NCI-H187 (cell line): ENCODE results near the gene A1BG.
A peak's percentile ranks its signal among the peaks of the same experiment; 100 is the strongest.
"Not testable (repeated sequence)": the region's sequence is repeated elsewhere in the genome, so short reads cannot be mapped to it uniquely, and the experiment has no call there.

Source experiments
- DNase-seq, 2 experiments: peaks; one replicate each; lab custom pipeline; 2025; lab: John Stamatoyannopoulos, UW

A1BG gene

GRCh38 chr19:58357481-58358145, 4.3 kb upstream of the A1BG start:
- DNase-seq: no peak

- no peak for DNase-seq
Measured at GRCh38 chr19:58356766-58357480, 3.6 kb upstream of the A1BG start.

GRCh38 chr19:58355908-58356765, 2.8 kb upstream of the A1BG start:
- no peak for DNase-seq

- DNase-seq: no peak
Measured at GRCh38 chr19:58355215-58355796, 2.0 kb upstream of the A1BG start.

GRCh38 chr19:58354478-58355030, 1.3 kb upstream of the A1BG start:
- no peak for DNase-seq

- no peak for DNase-seq
Measured at GRCh38 chr19:58353717-58354477, 605 bp upstream of the A1BG start.

GRCh38 chr19:58351990-58352755, 1.1 kb downstream of the A1BG start:
- DNase-seq: no peak

GRCh38 chr19:58351558-58351878, 1.8 kb downstream of the A1BG start:
- no peak for DNase-seq

GRCh38 chr19:58350871-58351557, 2.3 kb downstream of the A1BG start:
- no peak for DNase-seq

DNA sequence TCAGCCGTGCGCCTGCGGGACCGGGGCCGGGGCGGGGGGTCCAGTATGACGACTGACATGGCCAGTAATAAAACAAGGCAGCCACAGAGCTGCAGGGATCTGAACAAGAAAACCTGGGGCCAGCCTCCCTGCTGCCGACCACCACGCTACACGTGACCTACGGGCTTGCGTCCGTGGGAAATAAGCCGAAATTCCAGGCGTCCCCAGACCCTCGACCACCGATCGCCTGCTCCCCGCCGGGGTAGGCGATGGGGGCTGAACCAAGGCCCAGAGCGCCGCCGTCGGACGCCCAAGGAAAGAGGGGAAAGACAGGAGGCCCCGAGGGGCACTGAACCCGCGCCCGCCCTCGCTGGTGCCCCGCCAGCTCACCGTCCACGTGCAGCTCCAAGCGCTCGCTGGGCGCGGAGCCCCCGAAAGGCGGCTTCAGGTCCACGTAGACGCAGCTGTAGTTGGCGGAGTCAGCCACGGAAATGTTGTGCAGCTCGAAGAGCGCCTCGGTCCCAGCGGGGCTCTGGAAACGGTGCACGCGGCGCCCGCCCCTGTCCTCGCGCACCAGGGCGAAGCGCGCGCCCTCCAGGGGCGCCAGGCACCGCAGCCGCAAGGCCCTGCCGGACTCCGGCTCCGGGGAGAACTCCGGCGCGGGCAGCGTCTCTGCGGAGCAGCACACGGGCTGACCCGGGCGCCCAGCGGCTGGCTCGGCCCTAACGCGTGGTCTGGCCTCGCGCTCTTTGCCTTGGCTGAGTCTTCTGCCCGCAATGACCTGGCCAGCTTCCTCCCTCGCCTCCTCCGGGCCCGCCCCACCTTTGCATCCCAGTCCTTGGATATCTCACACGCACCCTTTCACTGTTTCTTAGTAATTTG, 3.1 kb downstream of the A1BG start:
- no peak for DNase-seq

- DNase-seq: no peak
Measured at GRCh38 chr19:58349590-58349989, 3.7 kb downstream of the A1BG start.

DNA sequence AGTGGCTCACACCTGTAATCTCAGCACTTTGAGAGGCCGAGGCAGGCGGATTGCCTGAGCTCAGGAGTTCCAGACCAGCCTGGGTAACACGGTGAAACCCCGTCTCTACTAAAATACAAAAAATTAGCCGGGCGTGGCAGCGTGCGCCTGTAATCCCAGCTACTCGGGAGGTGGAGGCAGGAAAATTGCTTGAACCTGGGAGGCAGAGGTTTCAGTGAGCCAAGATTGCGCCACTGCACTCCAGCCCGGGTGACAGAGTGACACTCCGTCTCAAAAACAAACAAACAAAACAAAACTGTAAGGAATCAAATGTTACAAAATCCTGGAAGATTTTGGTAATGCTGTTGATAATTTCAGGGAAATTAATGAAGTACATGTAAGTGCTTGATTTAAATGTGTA, 5.2 kb downstream of the A1BG start:
- not testable (repeated sequence) for DNase-seq

DNA sequence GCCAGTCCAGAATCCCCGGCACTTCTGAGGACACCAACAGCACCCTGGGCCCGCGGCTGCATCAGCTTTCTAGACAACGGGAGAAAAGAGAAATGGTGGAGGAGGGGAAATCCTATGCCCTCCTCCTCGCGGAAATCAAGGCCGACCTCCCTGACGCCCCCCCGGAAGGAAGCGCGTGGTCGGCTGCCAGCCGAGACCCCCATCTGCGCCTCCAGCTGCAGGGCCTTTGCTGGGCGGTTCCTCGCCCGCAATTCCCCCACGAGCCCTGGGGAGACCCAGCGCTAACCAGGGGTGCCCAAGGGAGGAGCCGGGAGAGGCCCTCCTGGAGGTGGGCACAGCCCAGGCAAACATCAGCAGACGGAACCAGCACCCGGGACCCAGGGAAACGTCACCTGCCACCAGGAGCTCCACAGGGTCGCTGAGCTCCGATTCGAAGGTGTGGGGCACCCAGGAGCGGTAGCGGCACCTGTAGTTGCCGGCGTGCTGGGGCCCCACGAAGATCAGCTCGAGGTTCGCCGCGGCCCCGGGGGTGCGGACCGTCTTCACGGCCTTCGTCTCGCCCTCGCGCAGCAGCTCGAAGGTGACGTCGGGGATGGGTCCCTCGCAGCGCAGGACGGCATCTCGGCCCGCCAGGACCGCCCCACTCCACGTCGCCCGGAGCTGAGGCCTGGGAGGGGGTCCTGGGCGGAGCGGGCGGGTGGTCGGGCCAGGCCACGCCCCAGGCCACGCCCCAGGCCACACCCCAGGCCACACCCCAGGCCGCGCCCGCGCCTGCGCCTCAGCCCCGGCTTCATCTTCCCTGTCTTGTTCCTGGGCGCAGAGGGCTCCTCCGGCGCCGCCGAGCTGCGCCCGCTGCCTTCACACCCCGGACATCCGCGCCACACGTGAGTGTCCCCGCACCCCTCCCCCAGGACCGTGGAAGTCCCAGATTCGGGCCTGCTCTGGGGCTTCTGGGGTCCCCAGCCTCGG, 6.0 kb downstream of the A1BG start:
- DNase-seq: peak; percentile 33 to 56

- no peak for DNase-seq
Measured at GRCh38 chr19:58345558-58345957, 7.7 kb downstream of the A1BG start.

GRCh38 chr19:58338825-58339558, 14.3 kb downstream of the A1BG start:
- DNase-seq: no peak

DNA sequence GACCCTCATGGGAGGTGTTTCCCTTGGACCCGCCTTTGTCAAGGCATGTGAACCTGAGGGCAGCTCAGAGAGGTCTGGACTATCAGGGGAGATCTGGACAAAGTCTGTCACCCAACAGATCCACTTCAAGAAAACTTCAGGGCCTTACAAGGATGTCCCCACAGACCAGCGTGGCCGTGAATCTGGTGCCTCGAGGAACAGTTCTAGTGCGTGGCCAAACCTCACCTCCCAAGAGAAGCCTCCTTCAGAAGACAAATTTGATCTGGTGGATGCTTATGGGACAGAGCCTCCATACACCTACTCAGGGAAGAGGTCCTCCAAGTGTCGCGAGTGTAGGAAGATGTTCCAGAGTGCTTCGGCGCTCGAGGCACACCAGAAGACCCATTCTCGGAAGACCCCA, 15.0 kb downstream of the A1BG start:
- DNase-seq: no peak

- no peak for DNase-seq
Measured at GRCh38 chr19:58336820-58337219, 16.5 kb downstream of the A1BG start.
